NOMO-1 treated with DMSO at 0.1 percent for 48 hours (cell line): ENCODE measurements around the gene MEI4.

ENCODE experiments used
- DNase-seq: peaks from one replicate; lab custom pipeline; 2025; ENCODE audit not compliant: unreplicated experiment; lab: John Stamatoyannopoulos, UW

MEI4 gene

GRCh38 chr6:77930952-77931351 is 278.1 kb downstream of the MEI4 start:
- DNase-seq = no peak

GRCh38 chr6:77962070-77962469 is 309.2 kb downstream of the MEI4 start:
- no peak for DNase-seq

GRCh38 chr6:77965449-77965848 is 312.6 kb downstream of the MEI4 start:
- DNase-seq = no peak

- DNase-seq = no peak
Measured at GRCh38 chr6:77972334-77972733, 319.5 kb downstream of the MEI4 start.
